Esophagus squamous epithelium (tissue), 5 donors: ENCODE data around the gene PTPN5. TPM values are rescaled to one million over a fixed set of nuclear protein-coding genes. Genes with fewer than 3 reads are reported as not detected.

Source experiments
- DNase-seq: peaks from one replicate; lab custom pipeline; 2025; lab: John Stamatoyannopoulos, UW
- H3K27ac ChIP-seq, 4 donors: fragments of 200-600 bp; sonication (generic); one replicate each; pipeline ENCODE4 v1.5.1; 2016 to 2019; ENCODE audit warnings: mild to moderate bottlenecking in 1 of 4
- H3K27me3 ChIP-seq, 4 donors: fragments of 200-600 bp; sonication (generic); 1 replicate in 3 of 4; 2 replicates in 1 of 4; pipeline versions ENCODE4 v1.5.1 to v1.6.0; 2017 to 2021; ENCODE audit warnings: antibody characterized with exemption in 1 of 4
- H3K36me3 ChIP-seq, 3 donors: fragments of 200-600 bp; sonication (generic); one replicate each; pipeline ENCODE4 v1.5.1; 2016 to 2019
- H3K4me1 ChIP-seq, 3 donors: fragments of 200-600 bp; sonication (generic); one replicate each; pipeline ENCODE4 v1.5.1; 2017 to 2019
- H3K4me3 ChIP-seq, 4 donors: fragments of 200-600 bp; sonication (generic); 1 replicate in 3 of 4; 2 replicates in 1 of 4; pipeline ENCODE4 v1.5.1; 2016 to 2019; ENCODE audit warnings: mild to moderate bottlenecking in 2 of 4, moderate library complexity in 1 of 4
- H3K9me3 ChIP-seq, 3 donors: fragments of 200-600 bp; sonication (generic); one replicate each; pipeline ENCODE4 v1.5.1; 2016 to 2019
- CTCF ChIP-seq, 6 experiments: fragments of 450-650 bp in 4 of 6; fragments of 200-600 bp in 2 of 6; sonication (generic) in 2 of 6; IDR thresholded peaks; one replicate each; pipeline ENCODE4 v1.5.1; 2016 to 2019; ENCODE audit warnings: antibody characterized with exemption in 6 of 6, mild to moderate bottlenecking in 4 of 6, moderate library complexity in 4 of 6
- POLR2A ChIP-seq, 4 donors: fragments of 450-650 bp; IDR thresholded peaks; one replicate each; pipeline ENCODE4 v1.6.1; 2017; ENCODE audit warnings: antibody characterized with exemption in 4 of 4, mild to moderate bottlenecking in 4 of 4, moderate library complexity in 3 of 4
- WGBS, 2 donors: methylation state at CpG; one replicate each; pipeline ENCODE4 v1.1.5; 2018; 5-methylcytosine and 5-hydroxymethylcytosine counted together
- intact Hi-C: fragments of 100-400 bp; cut with DNase I; formaldehyde crosslinking; loops from one replicate; pipeline ENCODE4 v1.15.0; 2022
- total RNA-seq, 4 donors: library from RNA; depleted of rRNA; stranded (reverse); fragments of >200 nt; gene quantifications; one replicate each; pipeline ENCODE4 v1.1.0, GENCODE V29; 2016
- donor health status: DM: yes; HTN: yes; CAD: no.

Gene PTPN5
- total RNA-seq, 4 donors from 2014 or later: 0.18 to 0.95 (median 0.58) TPM

- TF ChIP-seq POLR2A (IDR thresholded peaks at IDR 0.05): no peak
- TF ChIP-seq CTCF (IDR thresholded peaks at IDR 0.05): no peak
- Histone ChIP-seq H3K4me3 (peak overlapping the region; percentile 68 to 95 (median 85)), H3K27ac (peak overlapping the region; percentile 74 to 91 (median 84)), H3K4me1 (peaks cover 12 to 29% (median 13%) of the 10 kb centered on the region in 3 donors), H3K27me3 (no peaks in the 10 kb centered on the region), H3K36me3 (peaks cover 0 to 20% (median 4%) of the 10 kb centered on the region in 3 donors), H3K9me3 (no peaks in the 10 kb centered on the region)
- WGBS, 2 donors: 9 to 26% methylated on average over 7 of the region's 9 CpGs
- intact Hi-C loops: no loop called here
- no peak for DNase-seq
Observed at GRCh38 chr11:18699269-18699596, 92.4 kb downstream of the PTPN5 start.

- no peaks in the 10 kb centered on the region for H3K27me3 ChIP-seq
- peak within 1 kb of the TSS; percentile 74 to 91 (median 84) for H3K27ac ChIP-seq
- peak; percentile 59 for DNase-seq
- H3K4me1 ChIP-seq: peaks cover 12 to 29% (median 13%) of the 10 kb centered on the region in 3 donors
- peak within 1 kb of the TSS; percentile 68 to 95 (median 85) for H3K4me3 ChIP-seq
- TF ChIP-seq POLR2A (IDR thresholded peaks at IDR 0.05) (peak in 3 of 4 donors; percentile 64 to 87 (median 75)), CTCF (IDR thresholded peaks at IDR 0.05) (peak in 1 of 6 experiments; percentile 7)
- no peaks in the 10 kb centered on the region for H3K9me3 ChIP-seq
- 0 to 2% methylated on average over 2 to 6 of the region's 98 CpGs for WGBS, 2 donors
- peaks cover 0 to 20% (median 4%) of the 10 kb centered on the region in 3 donors for H3K36me3 ChIP-seq
- intact Hi-C loops: no loop called here
Observed at GRCh38 chr11:18698341-18699268, 93.0 kb downstream of the PTPN5 start, which contains the start of gene TMEM86A. Gene TMEM86A, plus strand, starts transcription at chr11:18698779. Its CDS starts 108 bp downstream, at chr11:18698887.

GRCh38 chr11:18697576-18697975 is 94.0 kb downstream of the PTPN5 start:
- no peak for DNase-seq
- H3K36me3 ChIP-seq: peaks cover 0 to 13% (median 4%) of the 10 kb centered on the region in 3 donors
- TF ChIP-seq POLR2A (IDR thresholded peaks at IDR 0.05): no peak
- no peak for TF ChIP-seq CTCF (IDR thresholded peaks at IDR 0.05)
- no peaks in the 10 kb centered on the region for H3K27me3 ChIP-seq
- H3K27ac ChIP-seq: peak overlapping the region in 3 of 4 donors; percentile 74 to 91 (median 90)
- no peak overlapping the region for H3K4me3 ChIP-seq
- 86 to 95% methylated on average over 4 of the region's 4 CpGs for WGBS, 2 donors
- intact Hi-C loops: no loop called here
- peaks cover 12 to 29% (median 13%) of the 10 kb centered on the region in 3 donors for H3K4me1 ChIP-seq
- H3K9me3 ChIP-seq: no peaks in the 10 kb centered on the region

GRCh38 chr11:18696638-18697225 is 94.9 kb downstream of the PTPN5 start:
- H3K4me1 ChIP-seq: peaks cover 12 to 29% (median 13%) of the 10 kb centered on the region in 3 donors

More at GRCh38 chr11:18696638-18697225, 94.9 kb downstream of the PTPN5 start:
- no peak for TF ChIP-seq POLR2A (IDR thresholded peaks at IDR 0.05)
- TF ChIP-seq CTCF (IDR thresholded peaks at IDR 0.05): no peak
- Histone ChIP-seq H3K9me3 (no peaks in the 10 kb centered on the region), H3K27me3 (no peaks in the 10 kb centered on the region), H3K27ac (no peak overlapping the region), H3K36me3 (peaks cover 0 to 5% (median 0%) of the 10 kb centered on the region in 3 donors), H3K4me3 (no peak overlapping the region)
- 88 to 93% methylated on average over 2 of the region's 2 CpGs for WGBS, 2 donors
- intact Hi-C loops: no loop called here
- DNase-seq: no peak
